Peyer's patch (tissue), 4 donors: Measurements from ENCODE around the gene KCNJ8. TPM values are rescaled to one million over a fixed set of nuclear protein-coding genes. Genes with fewer than 3 reads are reported as not detected.

Experiments used
- DNase-seq, 3 donors: peaks; one replicate each; pipeline ENCODE4 v3.0.0-alpha.2; 2017 to 2019
- H3K27ac ChIP-seq, 4 donors: fragments of 200-600 bp; sonication (generic); one replicate each; pipeline ENCODE4 v1.5.1; 2016 to 2019
- H3K27me3 ChIP-seq, 2 donors: fragments of 200-600 bp; sonication (generic); one replicate each; pipeline ENCODE4 v1.5.1; 2019
- H3K36me3 ChIP-seq, 3 donors: fragments of 200-600 bp; sonication (generic); one replicate each; pipeline ENCODE4 v1.5.1; 2016 to 2019
- H3K4me1 ChIP-seq, 4 donors: fragments of 200-600 bp; sonication (generic); one replicate each; pipeline ENCODE4 v1.5.1; 2016 to 2019
- H3K4me3 ChIP-seq, 4 donors: fragments of 200-600 bp; sonication (generic); 1 replicate in 3 of 4; 2 replicates in 1 of 4; pipeline ENCODE4 v1.5.1; 2016 to 2019; ENCODE audit warnings: mild to moderate bottlenecking in 1 of 4
- H3K9me3 ChIP-seq, 4 donors: fragments of 200-600 bp; sonication (generic); one replicate each; pipeline ENCODE4 v1.5.1; 2016 to 2019; ENCODE audit warnings: mild to moderate bottlenecking in 1 of 4
- POLR2A ChIP-seq, 2 donors: fragments of 450-650 bp; IDR thresholded peaks; one replicate each; pipeline ENCODE4 v1.5.1; 2017; ENCODE audit warnings: antibody characterized with exemption in 2 of 2, mild to moderate bottlenecking in 2 of 2, moderate library complexity in 2 of 2
- total RNA-seq, 4 donors: library from RNA; depleted of rRNA; stranded (reverse); fragments of >200 nt; gene quantifications; one replicate each; pipeline ENCODE4 v1.1.0, GENCODE V29; 2016
- TF ChIP-seq, protein P1 (sequence below), 6 experiments: fragments of 450-650 bp in 4 of 6; fragments of 200-600 bp in 2 of 6; sonication (generic) in 1 of 6; IDR thresholded peaks; one replicate each; pipeline ENCODE4 v1.5.1; 2017 to 2019; ENCODE audit warnings: antibody characterized with exemption in 6 of 6, mild to moderate bottlenecking in 3 of 6, moderate library complexity in 1 of 6

KCNJ8 gene
- total RNA-seq, 4 donors from 2014 or later, result 1.1 to 6.6 (median 3.1) TPM

- Histone ChIP-seq H3K36me3 (no peaks in the 10 kb centered on the region), H3K4me1 (no peaks in the 10 kb centered on the region), H3K27me3 (no peaks in the 10 kb centered on the region), H3K9me3 (no peaks in the 10 kb centered on the region), H3K27ac (peak overlapping the region in 1 of 4 donors; percentile 51), H3K4me3 (no peak overlapping the region)
- no peak for DNase-seq
- no peak for TF ChIP-seq POLR2A (IDR thresholded peaks at IDR 0.05)
- TF ChIP-seq, protein P1, sequence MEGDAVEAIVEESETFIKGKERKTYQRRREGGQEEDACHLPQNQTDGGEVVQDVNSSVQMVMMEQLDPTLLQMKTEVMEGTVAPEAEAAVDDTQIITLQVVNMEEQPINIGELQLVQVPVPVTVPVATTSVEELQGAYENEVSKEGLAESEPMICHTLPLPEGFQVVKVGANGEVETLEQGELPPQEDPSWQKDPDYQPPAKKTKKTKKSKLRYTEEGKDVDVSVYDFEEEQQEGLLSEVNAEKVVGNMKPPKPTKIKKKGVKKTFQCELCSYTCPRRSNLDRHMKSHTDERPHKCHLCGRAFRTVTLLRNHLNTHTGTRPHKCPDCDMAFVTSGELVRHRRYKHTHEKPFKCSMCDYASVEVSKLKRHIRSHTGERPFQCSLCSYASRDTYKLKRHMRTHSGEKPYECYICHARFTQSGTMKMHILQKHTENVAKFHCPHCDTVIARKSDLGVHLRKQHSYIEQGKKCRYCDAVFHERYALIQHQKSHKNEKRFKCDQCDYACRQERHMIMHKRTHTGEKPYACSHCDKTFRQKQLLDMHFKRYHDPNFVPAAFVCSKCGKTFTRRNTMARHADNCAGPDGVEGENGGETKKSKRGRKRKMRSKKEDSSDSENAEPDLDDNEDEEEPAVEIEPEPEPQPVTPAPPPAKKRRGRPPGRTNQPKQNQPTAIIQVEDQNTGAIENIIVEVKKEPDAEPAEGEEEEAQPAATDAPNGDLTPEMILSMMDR (IDR thresholded peaks at IDR 0.05), result no peak
Measured at GRCh38 chr12:21780786-21781185, 6.3 kb upstream of the KCNJ8 start.

GRCh38 chr12:21776175-21776574 is 1.7 kb upstream of the KCNJ8 start:
- Histone ChIP-seq H3K9me3 (no peaks in the 10 kb centered on the region), H3K4me1 (no peaks in the 10 kb centered on the region), H3K27me3 (no peaks in the 10 kb centered on the region), H3K27ac (peak overlapping the region in 1 of 4 donors; percentile 81), H3K36me3 (no peaks in the 10 kb centered on the region), H3K4me3 (no peak overlapping the region)
- no peak for DNase-seq
- TF ChIP-seq, protein P1 (IDR thresholded peaks at IDR 0.05), result no peak
- no peak for TF ChIP-seq POLR2A (IDR thresholded peaks at IDR 0.05)

GRCh38 chr12:21775133-21775820 is 771 bp upstream of the KCNJ8 start:
- peak overlapping the region; percentile 35 to 81 (median 40) for H3K27ac ChIP-seq
- no peaks in the 10 kb centered on the region for H3K27me3 ChIP-seq
- no peaks in the 10 kb centered on the region for H3K9me3 ChIP-seq
- peak overlapping the region; percentile 25 to 57 (median 42) for H3K4me3 ChIP-seq
- no peak for TF ChIP-seq POLR2A (IDR thresholded peaks at IDR 0.05)
- TF ChIP-seq, protein P1 (IDR thresholded peaks at IDR 0.05), result no peak
- no peaks in the 10 kb centered on the region for H3K4me1 ChIP-seq
- DNase-seq, result no peak
- H3K36me3 ChIP-seq, result no peaks in the 10 kb centered on the region

GRCh38 chr12:21773806-21774205 is 700 bp downstream of the KCNJ8 start:
- TF ChIP-seq, protein P1 (IDR thresholded peaks at IDR 0.05), result no peak
- no peak for TF ChIP-seq POLR2A (IDR thresholded peaks at IDR 0.05)
- no peak for DNase-seq
- H3K27ac ChIP-seq, result peak overlapping the region in 1 of 4 donors; percentile 81

GRCh38 chr12:21773263-21773741 is 1.2 kb downstream of the KCNJ8 start:
- peak overlapping the region in 2 of 4 donors; percentile 53 to 57 for H3K4me3 ChIP-seq
- peak in 2 of 3 donors; percentile 49 to 53 for DNase-seq

More at GRCh38 chr12:21773806-21774205, 700 bp downstream of the KCNJ8 start:
- H3K27me3 ChIP-seq, result no peaks in the 10 kb centered on the region
- peak overlapping the region in 3 of 4 donors; percentile 30 to 57 (median 53) for H3K4me3 ChIP-seq
- H3K36me3 ChIP-seq, result no peaks in the 10 kb centered on the region
- H3K4me1 ChIP-seq, result no peaks in the 10 kb centered on the region
- no peaks in the 10 kb centered on the region for H3K9me3 ChIP-seq

More at GRCh38 chr12:21773263-21773741, 1.2 kb downstream of the KCNJ8 start:
- H3K27me3 ChIP-seq, result no peaks in the 10 kb centered on the region
- no peaks in the 10 kb centered on the region for H3K36me3 ChIP-seq
- H3K27ac ChIP-seq, result peak overlapping the region in 2 of 4 donors; percentile 4 to 81
- no peak for TF ChIP-seq POLR2A (IDR thresholded peaks at IDR 0.05)
- TF ChIP-seq, protein P1 (IDR thresholded peaks at IDR 0.05), result peak in 1 of 6 experiments; percentile 10
- no peaks in the 10 kb centered on the region for H3K9me3 ChIP-seq
- H3K4me1 ChIP-seq, result no peaks in the 10 kb centered on the region
